Osteocyte (in vitro differentiated cells): ENCODE results near the gene CINP. TPM values are rescaled to one million over a fixed set of nuclear protein-coding genes. Genes with fewer than 3 reads are reported as not detected.

Experiments used
- DNase-seq: peaks from one replicate; pipeline ENCODE4 v3.0.0; 2021; ENCODE audit warnings: mixed read lengths; ENCODE audit not compliant: unreplicated experiment; ENCODE audit errors: extremely low spot score
- H3K27ac Mint-ChIP-seq: one replicate; pipeline ENCODE4 v1.8.0; 2021; ENCODE audit warnings: mild to moderate bottlenecking, mixed read lengths; ENCODE audit not compliant: unreplicated experiment
- H3K27me3 Mint-ChIP-seq: one replicate; pipeline ENCODE4 v1.8.0; 2021; ENCODE audit warnings: mixed read lengths; ENCODE audit not compliant: unreplicated experiment
- H3K36me3 Mint-ChIP-seq: one replicate; pipeline ENCODE4 v1.8.0; 2021; ENCODE audit warnings: mixed read lengths; ENCODE audit not compliant: unreplicated experiment
- H3K4me1 Mint-ChIP-seq: one replicate; pipeline ENCODE4 v1.8.0; 2021; ENCODE audit warnings: mixed read lengths; ENCODE audit not compliant: unreplicated experiment
- H3K4me3 Mint-ChIP-seq: one replicate; pipeline ENCODE4 v1.8.0; 2021; ENCODE audit warnings: mild to moderate bottlenecking, moderate library complexity, mixed read lengths; ENCODE audit not compliant: unreplicated experiment
- H3K9me3 Mint-ChIP-seq: one replicate; pipeline ENCODE4 v1.8.0; 2021; ENCODE audit warnings: mixed read lengths; ENCODE audit not compliant: unreplicated experiment
- CTCF ChIP-seq: fragments of 200-600 bp; sonication (generic); IDR thresholded peaks from 2 replicates; pipeline ENCODE4 v1.5.0; 2021; ENCODE audit warnings: antibody characterized with exemption, mild to moderate bottlenecking, moderate library complexity
- total RNA-seq: library from RNA; stranded (reverse); gene quantifications from 2 replicates; pipeline ENCODE4 v1.2.1, GENCODE V29; 2021

The CINP gene
- total RNA-seq, 1 donor from 2014 or later = 30.7 TPM

GRCh38 chr14:102378830-102379229, 16.1 kb upstream of the CINP start:
- H3K36me3 Mint-ChIP-seq = peaks cover 18% of the 10 kb centered on the region
- H3K4me3 Mint-ChIP-seq = no peak overlapping the region
- DNase-seq = no peak
- H3K27ac Mint-ChIP-seq = no peak overlapping the region
- no peaks in the 10 kb centered on the region for H3K27me3 Mint-ChIP-seq
- H3K4me1 Mint-ChIP-seq = peaks cover 2% of the 10 kb centered on the region
- TF ChIP-seq CTCF = no peak
- H3K9me3 Mint-ChIP-seq = no peaks in the 10 kb centered on the region

- Mint-ChIP-seq H3K36me3 (peaks cover 16% of the 10 kb centered on the region), H3K4me1 (peaks cover 2% of the 10 kb centered on the region), H3K27ac (no peak overlapping the region), H3K4me3 (no peak overlapping the region), H3K27me3 (no peaks in the 10 kb centered on the region), H3K9me3 (no peaks in the 10 kb centered on the region)
- DNase-seq = no peak
- no peak for TF ChIP-seq CTCF
Observed at GRCh38 chr14:102377696-102378095, 15.0 kb upstream of the CINP start.

- no peak overlapping the region for H3K4me3 Mint-ChIP-seq
- H3K9me3 Mint-ChIP-seq = no peaks in the 10 kb centered on the region
- no peak for DNase-seq
- H3K4me1 Mint-ChIP-seq = peaks cover 8% of the 10 kb centered on the region
- H3K36me3 Mint-ChIP-seq = peaks cover 13% of the 10 kb centered on the region
- TF ChIP-seq CTCF = no peak
- H3K27me3 Mint-ChIP-seq = no peaks in the 10 kb centered on the region
- no peak overlapping the region for H3K27ac Mint-ChIP-seq
Observed at GRCh38 chr14:102375119-102375518, 12.4 kb upstream of the CINP start.

- H3K27ac Mint-ChIP-seq = no peak overlapping the region
- H3K9me3 Mint-ChIP-seq = no peaks in the 10 kb centered on the region
- peaks cover 10% of the 10 kb centered on the region for H3K36me3 Mint-ChIP-seq
- peaks cover 8% of the 10 kb centered on the region for H3K4me1 Mint-ChIP-seq
- no peak overlapping the region for H3K4me3 Mint-ChIP-seq
- TF ChIP-seq CTCF = no peak
- no peak for DNase-seq
- H3K27me3 Mint-ChIP-seq = no peaks in the 10 kb centered on the region
Observed at GRCh38 chr14:102374264-102374663, 11.6 kb upstream of the CINP start.

- no peak overlapping the region for H3K27ac Mint-ChIP-seq
- H3K9me3 Mint-ChIP-seq = no peaks in the 10 kb centered on the region
- no peak for TF ChIP-seq CTCF
- H3K36me3 Mint-ChIP-seq = peaks cover 5% of the 10 kb centered on the region
- peaks cover 8% of the 10 kb centered on the region for H3K4me1 Mint-ChIP-seq
- DNase-seq = no peak
- H3K27me3 Mint-ChIP-seq = no peaks in the 10 kb centered on the region
- no peak overlapping the region for H3K4me3 Mint-ChIP-seq
Observed at GRCh38 chr14:102373110-102373509, 10.4 kb upstream of the CINP start.
